Measurements from ENCODE around the gene BLVRA.

GRCh38 chr7:43735403-43735801, 23.1 kb upstream of the BLVRA start:
- TF ChIP-seq REST (IDR thresholded peaks at IDR 0.05; ENCODE audit: insufficient read depth in 1 of 2, low read depth in 2 of 2, low read length in 2 of 2) (no peak), POLR2AphosphoS5 (IDR thresholded peaks at IDR 0.05; ENCODE audit: low read depth, low read length) (no peak), FOXP2 (optimal IDR thresholded peaks at IDR 0.05; ENCODE audit: borderline replicate concordance, extremely low read depth, extremely low read length, insufficient read depth) (no peak), SIN3A (IDR thresholded peaks at IDR 0.05; ENCODE audit: borderline replicate concordance, insufficient read depth, low read length) (no peak), TAF1 (IDR thresholded peaks at IDR 0.05; ENCODE audit: borderline replicate concordance, insufficient read depth, low read length) (no peak)

All from PFSK-1 (cell line).